ENCODE measurements around the gene PPP4R4. TPM values are rescaled to one million over a fixed set of nuclear protein-coding genes. Genes with fewer than 3 reads are reported as not detected.
A peak's percentile ranks its signal among the peaks of the same experiment; 100 is the strongest.

The PPP4R4 gene
- total RNA-seq, 2 donors from 2014 or later: 1.8 to 68.2 TPM

- no peaks in the 10 kb centered on the region for H3K36me3 Mint-ChIP-seq (ENCODE audit: low read depth)
- H3K27ac Mint-ChIP-seq: no peak overlapping the region
- H3K4me3 Mint-ChIP-seq: no peak overlapping the region
- ATAC-seq (replicated peaks): no peak
- peaks cover 4% of the 10 kb centered on the region for H3K4me1 Mint-ChIP-seq
- peaks cover 10% of the 10 kb centered on the region for H3K9me3 Mint-ChIP-seq
- peaks cover 9% of the 10 kb centered on the region for H3K27me3 Mint-ChIP-seq
Measured at GRCh38 chr14:94309721-94310120, 135.6 kb downstream of the PPP4R4 start.

GRCh38 chr14:94310248-94310647 lies 136.1 kb downstream of the PPP4R4 start:
- no peak for ATAC-seq (replicated peaks)
- H3K4me1 Mint-ChIP-seq: peaks cover 4% of the 10 kb centered on the region
- H3K9me3 Mint-ChIP-seq: peaks cover 14% of the 10 kb centered on the region
- no peak overlapping the region for H3K4me3 Mint-ChIP-seq
- H3K27me3 Mint-ChIP-seq: peaks cover 9% of the 10 kb centered on the region
- H3K36me3 Mint-ChIP-seq (ENCODE audit: low read depth): no peaks in the 10 kb centered on the region
- H3K27ac Mint-ChIP-seq: no peak overlapping the region

- peaks cover 9% of the 10 kb centered on the region for H3K27me3 Mint-ChIP-seq
- peaks cover 12% of the 10 kb centered on the region for H3K9me3 Mint-ChIP-seq
- H3K36me3 Mint-ChIP-seq (ENCODE audit: low read depth): no peaks in the 10 kb centered on the region
- H3K4me3 Mint-ChIP-seq: no peak overlapping the region
- peaks cover 4% of the 10 kb centered on the region for H3K4me1 Mint-ChIP-seq
- no peak for ATAC-seq (replicated peaks)
- no peak overlapping the region for H3K27ac Mint-ChIP-seq
Measured at GRCh38 chr14:94312481-94313246, 138.5 kb downstream of the PPP4R4 start.

GRCh38 chr14:94313991-94314655 lies 140.0 kb downstream of the PPP4R4 start:
- Mint-ChIP-seq H3K4me3 (no peak overlapping the region), H3K9me3 (peaks cover 7% of the 10 kb centered on the region), H3K27me3 (peaks cover 2% of the 10 kb centered on the region), H3K36me3 (ENCODE audit: low read depth) (no peaks in the 10 kb centered on the region), H3K4me1 (peaks cover 4% of the 10 kb centered on the region), H3K27ac (no peak overlapping the region)
- no peak for ATAC-seq (replicated peaks)

- no peak for ATAC-seq (replicated peaks)
- Mint-ChIP-seq H3K27ac (no peak overlapping the region), H3K36me3 (ENCODE audit: low read depth) (no peaks in the 10 kb centered on the region), H3K27me3 (peaks cover 3% of the 10 kb centered on the region), H3K4me3 (no peak overlapping the region), H3K4me1 (peaks cover 4% of the 10 kb centered on the region), H3K9me3 (peaks cover 7% of the 10 kb centered on the region)
Measured at GRCh38 chr14:94314890-94315289, 140.8 kb downstream of the PPP4R4 start.

- Mint-ChIP-seq H3K4me3 (no peak overlapping the region), H3K4me1 (peaks cover 4% of the 10 kb centered on the region), H3K27me3 (peaks cover 3% of the 10 kb centered on the region), H3K27ac (no peak overlapping the region), H3K36me3 (ENCODE audit: low read depth) (no peaks in the 10 kb centered on the region), H3K9me3 (peaks cover 7% of the 10 kb centered on the region)
- no peak for ATAC-seq (replicated peaks)
Measured at GRCh38 chr14:94316692-94317091, 142.6 kb downstream of the PPP4R4 start.

- Mint-ChIP-seq H3K27ac (no peak overlapping the region), H3K27me3 (peaks cover 3% of the 10 kb centered on the region), H3K9me3 (peaks cover 7% of the 10 kb centered on the region), H3K36me3 (ENCODE audit: low read depth) (no peaks in the 10 kb centered on the region), H3K4me3 (no peak overlapping the region), H3K4me1 (peaks cover 4% of the 10 kb centered on the region)
- no peak for ATAC-seq (replicated peaks)
Measured at GRCh38 chr14:94317259-94317658, 143.1 kb downstream of the PPP4R4 start.

GRCh38 chr14:94320243-94320642 lies 146.1 kb downstream of the PPP4R4 start:
- H3K27me3 Mint-ChIP-seq: peaks cover 3% of the 10 kb centered on the region
- H3K4me3 Mint-ChIP-seq: no peak overlapping the region
- no peaks in the 10 kb centered on the region for H3K4me1 Mint-ChIP-seq
- ATAC-seq (replicated peaks): peak; percentile 83
- H3K9me3 Mint-ChIP-seq: peaks cover 3% of the 10 kb centered on the region
- H3K27ac Mint-ChIP-seq: no peak overlapping the region
- no peaks in the 10 kb centered on the region for H3K36me3 Mint-ChIP-seq (ENCODE audit: low read depth)

GRCh38 chr14:94321421-94322271 lies 147.5 kb downstream of the PPP4R4 start:
- ATAC-seq (replicated peaks): no peak
- H3K9me3 Mint-ChIP-seq: no peaks in the 10 kb centered on the region
- peaks cover 4% of the 10 kb centered on the region for H3K27me3 Mint-ChIP-seq
- H3K36me3 Mint-ChIP-seq (ENCODE audit: low read depth): no peaks in the 10 kb centered on the region
- peak overlapping the region; percentile 11 for H3K27ac Mint-ChIP-seq
- no peaks in the 10 kb centered on the region for H3K4me1 Mint-ChIP-seq
- H3K4me3 Mint-ChIP-seq: no peak overlapping the region

GRCh38 chr14:94322648-94323570 lies 148.8 kb downstream of the PPP4R4 start, which contains the start of gene SERPINA6:
Gene SERPINA6, minus strand, starts transcription at chr14:94323336. Its CDS starts 8,688 bp downstream, at chr14:94314648.
- Mint-ChIP-seq H3K27ac (no peak within 1 kb of the TSS), H3K9me3 (no peaks in the 10 kb centered on the region), H3K27me3 (peaks cover 6% of the 10 kb centered on the region), H3K4me3 (no peak within 1 kb of the TSS), H3K4me1 (no peaks in the 10 kb centered on the region), H3K36me3 (ENCODE audit: low read depth) (no peaks in the 10 kb centered on the region)
- no peak for ATAC-seq (replicated peaks)

- Mint-ChIP-seq H3K36me3 (ENCODE audit: low read depth) (no peaks in the 10 kb centered on the region), H3K27ac (no peak overlapping the region), H3K4me1 (no peaks in the 10 kb centered on the region), H3K4me3 (no peak overlapping the region), H3K9me3 (no peaks in the 10 kb centered on the region), H3K27me3 (peaks cover 3% of the 10 kb centered on the region)
- no peak for ATAC-seq (replicated peaks)
Measured at GRCh38 chr14:94328196-94328595, 154.1 kb downstream of the PPP4R4 start.

Measured in activated T-helper 17 cell treated with anti-CD3 and anti-CD28 coated beads, Interleukin-2, amount 50 U/mL, for 72 hours (primary cell).